Activated T-cell treated with anti-CD3 and anti-CD28 coated beads, Interleukin-2, amount 50 U/mL, for 72 hours (primary cell): ENCODE results near the gene CEP295NL. TPM values are rescaled to one million over a fixed set of nuclear protein-coding genes. Genes with fewer than 3 reads are reported as not detected.
A peak's percentile ranks its signal among the peaks of the same experiment; 100 is the strongest.
"Not testable (repeated sequence)": the region's sequence is repeated elsewhere in the genome, so short reads cannot be mapped to it uniquely, and the experiment has no call there.

Experiments used
- ATAC-seq, 2 donors: fragments of 150-1000 bp; cut with Tn5 transposase; replicated peaks in 1 of 2; 2 replicates each; pipeline ENCODE4 v1.10.0; 2021; ENCODE audit warnings: moderate library complexity in 2 of 2, mild to moderate bottlenecking in 1 of 2
- DNase-seq, 2 donors: peaks; one replicate each; pipeline ENCODE4 v3.0.0; 2021 to 2022; ENCODE audit warnings: mixed read lengths in 1 of 2
- H3K27ac Mint-ChIP-seq: one replicate; pipeline ENCODE4 v1.8.0; 2022; ENCODE audit warnings: mild to moderate bottlenecking, moderate library complexity, mixed read lengths
- H3K27me3 Mint-ChIP-seq: one replicate; pipeline ENCODE4 v1.8.0; 2022; ENCODE audit warnings: low read depth, mixed read lengths
- H3K36me3 Mint-ChIP-seq, 2 donors: one replicate each; pipeline ENCODE4 v1.8.0; 2022; ENCODE audit warnings: mixed read lengths in 2 of 2, mild to moderate bottlenecking in 1 of 2; ENCODE audit not compliant: insufficient read depth in 2 of 2
- H3K4me1 Mint-ChIP-seq: one replicate; pipeline ENCODE4 v1.8.0; 2022; ENCODE audit warnings: low read depth, mixed read lengths
- H3K4me3 Mint-ChIP-seq, 2 donors: one replicate each; pipeline ENCODE4 v1.8.0; 2022; ENCODE audit warnings: mild to moderate bottlenecking in 2 of 2, mixed read lengths in 2 of 2, moderate library complexity in 2 of 2
- H3K9me3 Mint-ChIP-seq, 2 donors: one replicate each; pipeline ENCODE4 v1.8.0; 2022; ENCODE audit warnings: mixed read lengths in 2 of 2
- total RNA-seq, 2 donors: library from RNA; stranded (reverse); gene quantifications; one replicate each; pipeline ENCODE4 v1.2.3, GENCODE V29; 2022

The CEP295NL gene
- total RNA-seq, 2 donors from 2014 or later = 0.12 to 0.19 TPM

- peaks cover 4% of the 10 kb centered on the region for H3K27me3 Mint-ChIP-seq
- no peaks in the 10 kb centered on the region for H3K9me3 Mint-ChIP-seq
- no peaks in the 10 kb centered on the region for H3K36me3 Mint-ChIP-seq
- no peak overlapping the region for H3K27ac Mint-ChIP-seq
- peak overlapping the region; percentile 60 to 75 for H3K4me3 Mint-ChIP-seq
- DNase-seq = no peak
- ATAC-seq = no peak
- peaks cover 18% of the 10 kb centered on the region for H3K4me1 Mint-ChIP-seq
Observed at GRCh38 chr17:78922816-78923498, 20.0 kb upstream of the CEP295NL start.

GRCh38 chr17:78921437-78921971, 18.5 kb upstream of the CEP295NL start:
- DNase-seq = no peak
- H3K9me3 Mint-ChIP-seq = no peaks in the 10 kb centered on the region
- peaks cover 21% of the 10 kb centered on the region for H3K4me1 Mint-ChIP-seq
- H3K4me3 Mint-ChIP-seq = no peak overlapping the region
- no peaks in the 10 kb centered on the region for H3K36me3 Mint-ChIP-seq
- H3K27ac Mint-ChIP-seq = no peak overlapping the region
- no peak for ATAC-seq
- no peaks in the 10 kb centered on the region for H3K27me3 Mint-ChIP-seq

GRCh38 chr17:78920528-78920927, 17.5 kb upstream of the CEP295NL start:
- H3K4me3 Mint-ChIP-seq = no peak overlapping the region
- H3K27ac Mint-ChIP-seq = no peak overlapping the region
- ATAC-seq (no peak), DNase-seq (no peak)
- no peaks in the 10 kb centered on the region for H3K9me3 Mint-ChIP-seq
- H3K4me1 Mint-ChIP-seq = peaks cover 31% of the 10 kb centered on the region
- H3K27me3 Mint-ChIP-seq = no peaks in the 10 kb centered on the region
- H3K36me3 Mint-ChIP-seq = no peaks in the 10 kb centered on the region

- Mint-ChIP-seq H3K4me1 (peaks cover 34% of the 10 kb centered on the region), H3K36me3 (no peaks in the 10 kb centered on the region), H3K9me3 (no peaks in the 10 kb centered on the region), H3K4me3 (no peak overlapping the region), H3K27me3 (no peaks in the 10 kb centered on the region), H3K27ac (no peak overlapping the region)
- no peak for ATAC-seq
- DNase-seq = no peak
Observed at GRCh38 chr17:78919861-78920450, 17.0 kb upstream of the CEP295NL start.

GRCh38 chr17:78918979-78919378, 16.0 kb upstream of the CEP295NL start:
- Mint-ChIP-seq H3K4me3 (no peak overlapping the region), H3K36me3 (no peaks in the 10 kb centered on the region), H3K4me1 (peaks cover 31% of the 10 kb centered on the region), H3K27ac (no peak overlapping the region), H3K27me3 (no peaks in the 10 kb centered on the region), H3K9me3 (no peaks in the 10 kb centered on the region)
- no peak for ATAC-seq
- DNase-seq = no peak

DNA sequence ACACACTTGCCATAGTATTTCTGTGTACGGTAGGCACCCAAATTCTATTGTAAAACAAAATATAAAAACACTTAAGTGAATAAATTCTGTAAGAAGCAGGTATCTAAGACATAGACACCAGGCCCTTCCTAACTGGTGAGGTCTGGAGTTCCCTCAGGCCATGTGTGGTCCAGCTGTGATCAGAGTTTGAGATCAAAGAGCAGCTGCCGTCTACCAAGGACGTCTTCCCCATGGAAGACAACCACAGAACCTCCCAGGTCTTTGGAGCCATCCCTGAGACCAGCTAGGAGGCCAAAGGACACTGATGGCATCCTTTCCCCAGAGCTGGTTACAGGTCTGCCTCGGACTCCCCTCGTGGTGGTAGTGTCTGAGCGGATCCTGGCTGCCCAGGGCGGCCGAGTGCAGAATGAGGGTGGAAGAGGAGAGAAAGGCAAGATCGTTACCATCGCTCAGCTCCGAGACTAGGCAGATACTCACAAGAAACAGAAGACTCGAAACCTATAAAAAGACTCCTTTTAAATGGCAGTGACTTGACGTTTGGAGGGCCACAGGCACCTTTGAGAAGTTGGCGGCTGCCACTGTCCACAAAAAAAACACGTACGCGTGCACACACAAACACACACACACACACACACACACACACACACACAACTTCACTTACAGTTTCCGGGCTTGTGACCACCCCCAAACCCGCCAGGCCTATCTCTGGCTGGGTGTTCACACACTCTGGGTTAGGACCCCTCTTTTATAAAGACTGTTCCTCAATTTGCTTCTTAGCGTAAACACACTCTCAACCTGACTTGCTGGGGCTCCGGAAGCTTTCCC, 14.7 kb upstream of the CEP295NL start:
- no peaks in the 10 kb centered on the region for H3K36me3 Mint-ChIP-seq
- no peak overlapping the region for H3K4me3 Mint-ChIP-seq
- H3K27ac Mint-ChIP-seq = no peak overlapping the region
- no peak for DNase-seq
- no peak for ATAC-seq
- H3K27me3 Mint-ChIP-seq = no peaks in the 10 kb centered on the region
- no peaks in the 10 kb centered on the region for H3K9me3 Mint-ChIP-seq
- peaks cover 20% of the 10 kb centered on the region for H3K4me1 Mint-ChIP-seq

DNA sequence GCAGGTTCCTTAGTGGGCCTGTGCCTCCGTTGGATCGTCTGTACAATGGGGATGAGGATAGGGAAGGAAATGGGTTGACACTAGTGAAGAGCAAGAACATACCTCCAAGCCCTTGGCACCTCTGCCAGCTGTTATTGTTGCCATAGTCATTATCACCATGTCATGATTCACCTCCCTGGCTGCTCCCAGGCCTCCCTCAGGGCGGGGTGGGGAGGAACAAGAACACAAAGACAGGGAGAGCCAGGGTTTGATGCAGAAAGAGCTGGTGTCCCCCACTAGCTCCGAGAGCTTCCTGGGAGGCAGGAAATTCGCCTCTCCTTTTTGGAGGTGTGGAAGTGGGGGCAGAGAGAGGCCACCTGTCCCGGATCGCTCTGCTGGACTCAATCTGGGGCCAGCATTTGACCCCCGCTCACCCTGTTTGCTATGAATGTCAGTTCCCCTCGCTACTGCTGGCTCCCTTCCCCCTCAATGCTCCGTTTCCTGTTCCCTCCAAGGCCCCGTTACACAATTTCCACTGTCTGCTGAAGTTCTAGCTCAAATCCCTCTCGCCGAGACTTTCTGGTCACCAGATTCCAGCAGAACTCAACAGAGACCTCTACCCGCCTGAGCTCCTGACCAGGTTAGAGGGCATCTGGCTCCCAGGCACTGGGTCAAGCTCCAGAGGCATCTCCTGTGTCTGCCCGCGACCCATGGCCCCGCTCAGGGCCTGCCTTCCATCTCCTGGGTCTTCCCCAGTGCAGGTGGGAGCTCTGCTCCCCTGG, 13.1 kb upstream of the CEP295NL start:
- Mint-ChIP-seq H3K27me3 (no peaks in the 10 kb centered on the region), H3K9me3 (no peaks in the 10 kb centered on the region), H3K4me3 (peak overlapping the region; percentile 6 to 55), H3K4me1 (peaks cover 16% of the 10 kb centered on the region), H3K27ac (no peak overlapping the region), H3K36me3 (no peaks in the 10 kb centered on the region)
- ATAC-seq (peak; percentile 41 to 56), DNase-seq (no peak)

DNA sequence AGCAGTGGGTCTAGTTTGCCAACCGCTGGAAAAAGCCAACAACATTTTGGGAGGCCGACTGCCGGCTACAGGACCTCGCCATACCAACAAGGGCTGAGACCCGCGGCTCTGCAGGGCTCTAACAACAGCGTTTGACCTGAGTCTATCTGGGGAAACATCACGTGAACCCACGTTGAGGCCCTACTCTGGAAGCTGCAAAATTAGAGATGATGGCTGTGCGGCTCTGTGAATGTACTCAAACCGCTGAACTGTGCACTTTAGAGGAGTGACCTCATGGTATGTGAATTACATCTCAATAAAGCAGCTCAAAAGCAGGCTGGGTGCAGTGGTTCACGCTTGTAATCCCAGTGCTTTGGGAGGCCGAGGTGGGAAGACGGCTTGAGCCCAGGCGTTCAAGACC, 10.1 kb upstream of the CEP295NL start:
- Mint-ChIP-seq H3K36me3 (no peaks in the 10 kb centered on the region), H3K4me3 (no peak overlapping the region), H3K9me3 (no peaks in the 10 kb centered on the region), H3K27me3 (no peaks in the 10 kb centered on the region), H3K27ac (no peak overlapping the region), H3K4me1 (peaks cover 16% of the 10 kb centered on the region)
- no peak for ATAC-seq
- no peak for DNase-seq

DNA sequence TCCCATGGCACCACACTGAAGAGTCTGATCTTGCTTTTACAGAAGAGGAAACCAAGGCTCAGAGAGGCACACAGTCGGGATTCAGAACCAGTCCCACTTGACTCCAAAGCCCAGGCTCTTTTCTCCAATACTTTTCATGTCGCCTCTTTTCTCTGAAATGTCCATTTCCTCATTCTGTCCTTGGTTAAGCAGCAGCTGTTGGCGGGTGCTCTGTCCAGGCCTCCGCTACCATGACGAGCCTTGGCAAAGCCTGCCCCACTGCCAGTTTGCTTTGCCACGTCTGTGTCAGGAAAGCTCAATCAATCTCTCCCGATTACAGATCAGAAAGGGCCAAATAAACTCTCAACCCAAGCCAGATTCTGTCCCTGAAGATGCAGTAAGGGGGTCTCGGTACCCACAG, 9.1 kb upstream of the CEP295NL start:
- Mint-ChIP-seq H3K9me3 (no peaks in the 10 kb centered on the region), H3K4me3 (no peak overlapping the region), H3K4me1 (peaks cover 16% of the 10 kb centered on the region), H3K27me3 (no peaks in the 10 kb centered on the region), H3K27ac (no peak overlapping the region), H3K36me3 (no peaks in the 10 kb centered on the region)
- ATAC-seq (no peak), DNase-seq (no peak)

GRCh38 chr17:78911543-78911942, 8.5 kb upstream of the CEP295NL start:
- not testable (repeated sequence) for H3K36me3 Mint-ChIP-seq, ATAC-seq, H3K4me3 Mint-ChIP-seq, H3K27me3 Mint-ChIP-seq, H3K27ac Mint-ChIP-seq, DNase-seq, H3K9me3 Mint-ChIP-seq
- peaks cover 14% of the 10 kb centered on the region for H3K4me1 Mint-ChIP-seq

- ATAC-seq (no peak), DNase-seq (no peak)
- peaks cover 5% of the 10 kb centered on the region for H3K4me1 Mint-ChIP-seq
- no peaks in the 10 kb centered on the region for H3K27me3 Mint-ChIP-seq
- H3K4me3 Mint-ChIP-seq = no peak overlapping the region
- no peaks in the 10 kb centered on the region for H3K36me3 Mint-ChIP-seq
- H3K9me3 Mint-ChIP-seq = no peaks in the 10 kb centered on the region
- no peak overlapping the region for H3K27ac Mint-ChIP-seq
Observed at GRCh38 chr17:78910497-78911284, 7.7 kb upstream of the CEP295NL start.

GRCh38 chr17:78908426-78908825, 5.4 kb upstream of the CEP295NL start:
- Mint-ChIP-seq H3K4me1 (peaks cover 6% of the 10 kb centered on the region), H3K4me3 (no peak overlapping the region), H3K27ac (no peak overlapping the region), H3K36me3 (no peaks in the 10 kb centered on the region), H3K27me3 (no peaks in the 10 kb centered on the region), H3K9me3 (no peaks in the 10 kb centered on the region)
- DNase-seq (no peak), ATAC-seq (no peak)
